Measurements from ENCODE around the gene PRXL2B.
"Not testable (repeated sequence)": the region's sequence is repeated elsewhere in the genome, so short reads cannot be mapped to it uniquely, and the experiment has no call there.

Gene PRXL2B

DNA sequence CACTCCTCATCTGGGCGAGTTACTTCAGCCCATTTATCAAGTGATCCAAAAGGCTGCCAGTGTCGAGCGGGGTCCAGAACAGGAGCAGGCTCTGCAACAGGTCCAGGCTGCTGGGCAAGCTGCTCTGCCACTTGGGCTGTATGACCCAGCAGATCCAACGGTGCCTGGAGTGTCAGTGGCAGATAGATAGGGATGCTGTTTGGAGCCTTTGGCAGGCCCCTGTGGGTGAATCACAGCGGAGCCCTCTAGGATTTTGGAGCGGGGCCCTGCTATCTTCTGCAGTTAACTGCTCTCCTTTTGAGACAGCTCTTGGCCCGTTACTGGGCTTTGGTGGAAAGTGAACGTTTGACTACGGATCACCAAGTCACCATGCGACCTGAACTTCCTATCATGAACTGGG, 38.7 kb downstream of the PRXL2B start:
- DNase-seq, result no peak

DNA sequence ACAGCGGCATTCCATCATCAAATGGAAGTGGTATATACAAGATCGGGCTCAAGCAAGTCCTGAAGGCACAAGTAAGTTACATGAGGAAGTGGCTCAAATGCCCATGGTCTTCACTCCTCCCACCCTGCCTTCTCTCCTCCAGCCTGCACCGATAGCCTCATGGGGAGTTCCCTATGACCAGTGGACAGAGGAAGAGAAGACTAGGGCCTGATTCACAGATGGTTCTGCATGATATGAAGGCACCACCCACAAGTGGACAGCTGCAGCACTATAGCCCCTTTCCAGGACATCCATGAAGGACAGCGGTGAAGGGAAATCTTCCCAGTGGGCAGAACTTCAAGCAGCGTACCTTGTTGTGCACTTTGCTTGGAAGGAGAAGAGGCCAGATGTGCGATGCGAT, 39.2 kb downstream of the PRXL2B start:
- not testable (repeated sequence) for DNase-seq

DNA sequence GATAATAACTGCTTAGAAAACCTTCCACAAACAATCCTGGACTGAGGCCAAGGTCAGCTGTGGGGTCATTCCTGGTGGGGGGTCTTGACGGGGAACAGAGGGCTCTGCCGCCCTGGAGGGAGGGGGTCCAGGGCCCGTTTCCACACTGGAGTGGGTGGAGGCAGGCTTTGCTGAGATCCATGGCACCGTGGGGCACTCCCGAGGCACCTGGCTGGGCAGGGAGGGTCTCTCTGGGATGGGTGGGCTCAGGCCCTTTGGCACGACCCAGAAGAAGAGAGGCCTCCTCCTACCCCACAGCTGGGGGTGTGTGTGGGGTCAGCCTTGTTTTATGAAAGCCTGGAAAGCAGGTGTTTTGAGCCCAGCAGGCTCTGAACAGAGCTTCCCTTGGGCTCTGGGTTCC, 41.2 kb downstream of the PRXL2B start:
- no peak for DNase-seq

DNA sequence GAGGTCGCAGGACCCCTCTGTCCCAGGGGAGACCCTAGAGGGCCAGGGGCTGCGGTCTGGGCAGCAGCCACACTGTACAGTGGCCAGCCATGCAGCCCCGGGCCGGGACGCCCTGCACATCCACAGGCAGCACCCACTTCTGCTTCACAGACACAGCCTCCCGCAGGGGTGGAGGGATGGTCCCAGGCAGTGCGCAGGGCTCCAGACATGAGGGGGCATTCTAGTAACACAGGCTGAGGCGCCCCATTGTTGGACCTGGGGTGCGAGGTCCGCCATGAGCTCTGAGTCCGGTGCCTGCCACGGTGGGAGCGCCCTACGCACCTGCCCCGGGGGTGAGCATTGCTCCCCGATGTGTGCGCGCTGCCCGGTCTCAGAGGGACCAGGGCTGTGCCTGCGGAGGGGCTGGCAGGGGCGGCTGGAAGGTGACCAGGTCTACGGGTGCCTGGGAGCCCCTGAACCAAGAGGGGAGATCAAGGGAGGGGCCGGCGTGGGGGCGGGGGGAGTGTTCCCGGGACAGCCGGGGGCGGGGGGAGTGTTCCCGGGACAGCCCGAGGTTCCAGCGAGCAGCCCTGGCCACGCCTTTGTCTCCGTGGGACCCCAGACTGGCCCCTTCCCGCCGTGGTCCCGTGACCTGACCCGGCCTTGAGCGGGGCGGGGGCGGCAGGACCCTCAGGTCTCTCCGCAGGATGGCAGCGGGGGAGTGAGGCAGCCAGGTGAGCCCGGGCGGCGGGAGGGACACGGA, 41.8 kb downstream of the PRXL2B start:
- no peak for DNase-seq

DNA sequence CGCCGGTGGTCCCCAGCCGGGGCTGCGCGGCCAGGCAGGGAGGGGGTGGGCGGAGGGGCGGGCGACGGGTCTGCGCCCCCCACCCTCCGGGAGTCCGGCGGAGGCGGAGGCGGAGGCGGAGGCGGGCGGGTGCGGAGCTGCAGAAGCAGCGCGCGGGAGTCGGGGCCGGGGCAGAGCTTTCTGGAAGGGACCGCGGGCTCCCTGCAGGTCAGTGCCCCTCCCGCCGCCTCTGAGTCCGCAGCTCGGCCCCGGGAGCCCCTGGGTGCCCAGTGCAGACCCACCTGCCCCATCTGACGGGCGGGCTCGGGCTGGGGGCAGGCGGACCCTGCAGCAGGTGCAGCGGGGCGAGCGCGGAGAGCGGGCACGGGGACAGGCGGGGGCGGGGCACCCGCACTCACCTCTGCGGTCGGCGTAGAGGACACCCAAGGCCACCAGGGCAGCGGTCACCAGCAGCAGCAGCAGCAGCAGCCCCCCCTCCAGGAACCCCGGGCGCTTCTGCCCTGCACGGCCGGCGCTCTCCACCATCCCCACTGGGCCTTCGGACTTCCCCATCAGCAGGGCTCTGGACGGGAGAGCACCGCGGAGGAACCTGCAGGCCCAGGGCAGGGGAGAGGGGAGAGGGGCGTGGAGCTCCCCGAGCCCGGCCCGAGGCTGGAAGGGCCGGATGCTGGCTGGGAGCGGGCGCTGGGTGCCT, 42.5 kb downstream of the PRXL2B start:
- DNase-seq, result no peak

DNA sequence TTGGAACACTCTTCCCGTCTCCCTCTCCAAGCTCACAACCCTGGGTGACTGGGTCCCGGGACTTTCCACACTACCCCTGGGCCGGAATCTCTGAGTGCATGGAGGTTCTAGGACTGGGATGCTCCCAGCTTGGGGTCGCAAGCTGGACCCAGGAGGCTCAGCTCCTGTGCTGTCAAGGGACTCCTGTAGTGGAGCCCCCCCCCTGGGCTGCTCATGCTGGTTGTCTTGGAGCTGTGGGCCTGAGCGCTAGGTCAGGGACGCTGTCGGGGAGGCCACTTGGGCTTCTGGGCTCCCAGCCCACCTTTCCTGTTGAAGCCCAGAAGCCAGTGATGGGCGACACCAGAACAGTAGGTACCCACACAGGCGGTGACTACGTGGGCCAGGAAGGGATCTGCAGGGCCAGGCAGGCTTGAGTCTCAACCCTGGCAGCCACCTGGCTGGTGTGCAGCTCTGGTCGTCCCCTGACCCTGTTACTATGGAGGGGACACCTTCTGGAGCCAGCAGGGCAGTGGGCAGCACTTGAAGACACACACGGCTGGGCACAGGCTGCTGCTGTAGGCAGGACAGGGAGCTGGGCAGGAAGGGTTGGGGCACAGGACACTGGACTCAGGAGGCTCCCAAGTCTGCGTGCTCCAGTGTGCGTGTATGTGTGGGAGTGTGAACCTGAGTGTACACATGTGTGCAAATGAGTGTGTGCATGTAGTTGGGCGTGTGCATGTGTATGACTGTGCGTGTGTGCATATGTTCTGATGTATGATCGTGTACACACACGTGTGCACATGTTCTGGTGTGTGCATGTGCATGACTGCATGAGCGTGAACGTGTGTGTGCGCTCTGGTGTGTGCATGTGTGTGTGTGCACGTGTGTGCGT, 43.3 kb downstream of the PRXL2B start:
- no peak for DNase-seq

DNA sequence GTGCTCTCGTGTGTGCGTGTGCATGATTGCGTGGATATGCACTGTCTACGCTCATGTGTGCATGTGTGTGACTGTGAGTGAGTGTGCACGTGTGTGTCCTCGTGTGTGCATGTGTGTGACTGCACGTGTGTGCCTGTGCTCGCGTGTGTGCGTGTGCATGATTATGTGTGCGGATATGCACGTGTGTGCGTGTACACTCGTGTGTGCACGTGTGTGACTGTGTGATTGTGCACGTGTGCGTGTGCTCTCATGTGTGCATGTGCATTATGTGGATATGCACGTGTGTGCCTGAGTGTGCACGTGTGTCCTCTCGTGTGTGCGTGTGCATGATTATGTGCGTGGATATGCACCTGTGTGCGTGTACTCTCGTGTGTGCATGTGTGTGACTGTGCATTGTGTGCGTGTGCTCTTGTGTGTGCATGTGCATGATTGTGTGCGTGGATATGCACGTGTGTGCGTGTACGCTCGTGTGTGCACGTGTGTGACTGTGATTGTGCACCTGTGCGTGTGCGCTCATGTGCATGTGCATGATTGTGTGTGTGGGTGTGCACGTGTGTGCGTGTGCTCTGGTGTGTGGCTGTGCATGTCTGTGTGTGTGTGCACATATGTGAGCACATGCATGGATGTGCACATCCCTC, 44.0 kb downstream of the PRXL2B start:
- DNase-seq, result no peak

DNA sequence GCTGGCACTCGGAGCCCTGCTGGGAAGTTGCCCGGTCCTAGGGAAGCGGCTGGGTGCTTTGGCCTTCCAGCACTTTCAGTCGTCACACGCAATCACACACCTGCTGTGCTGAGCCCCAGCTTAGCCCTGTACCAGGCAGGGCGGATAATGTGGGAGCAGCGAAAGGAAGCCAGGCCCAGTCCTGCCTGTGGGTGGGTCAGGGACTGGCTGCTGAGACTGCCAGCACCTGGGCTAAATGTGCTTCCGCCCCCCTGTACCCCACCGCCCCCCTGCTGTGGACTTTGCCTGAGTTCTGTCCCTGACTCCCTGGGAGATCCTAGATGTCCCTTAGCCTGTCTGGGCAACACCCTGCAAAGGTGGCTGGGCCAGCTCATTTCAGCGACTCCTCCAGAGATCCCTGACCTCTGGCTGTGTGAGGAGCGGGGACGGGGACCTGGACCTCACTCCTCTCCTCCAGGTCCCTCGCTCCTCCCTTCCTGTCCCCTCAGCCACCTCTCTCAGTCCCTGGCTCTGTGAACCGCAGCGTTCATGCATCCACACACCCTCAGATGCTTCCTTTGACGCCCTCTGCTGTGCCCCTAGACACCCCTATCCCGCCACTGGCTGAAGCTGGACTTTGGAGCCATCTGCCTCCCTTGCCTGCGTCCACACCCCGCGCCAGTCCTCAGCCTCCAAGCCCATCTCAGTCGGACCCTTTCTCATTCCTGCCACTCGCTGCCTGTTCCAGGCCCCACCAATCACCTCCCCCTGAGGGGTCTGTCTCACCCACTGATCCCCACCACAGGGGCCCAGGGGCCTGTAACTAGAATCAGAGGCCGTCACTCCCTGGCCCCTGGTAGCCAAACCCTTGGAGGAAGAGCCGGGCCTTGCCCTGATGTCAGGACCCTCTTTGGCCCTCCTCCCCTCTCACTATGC, 44.8 kb downstream of the PRXL2B start:
- DNase-seq, result no peak

DNA sequence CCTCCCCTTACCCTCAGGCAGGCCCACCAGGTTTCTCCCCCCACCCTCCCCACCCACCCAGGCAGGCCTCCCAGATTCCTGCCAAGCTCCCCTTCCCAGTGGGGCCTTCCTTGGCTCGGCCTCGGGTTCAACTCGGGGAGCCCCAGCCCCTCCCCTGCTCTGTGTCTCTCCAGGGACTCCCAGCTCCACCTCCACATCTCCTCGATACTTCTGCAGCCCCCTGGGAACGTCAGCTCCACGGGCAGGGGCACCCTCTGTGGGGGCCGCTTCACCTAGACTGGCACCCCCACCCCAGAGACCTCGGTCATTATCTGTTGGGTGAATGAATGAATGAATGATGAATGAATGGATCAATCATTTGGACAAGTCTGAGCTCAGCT, 45.5 kb downstream of the PRXL2B start:
- no peak for DNase-seq

DNA sequence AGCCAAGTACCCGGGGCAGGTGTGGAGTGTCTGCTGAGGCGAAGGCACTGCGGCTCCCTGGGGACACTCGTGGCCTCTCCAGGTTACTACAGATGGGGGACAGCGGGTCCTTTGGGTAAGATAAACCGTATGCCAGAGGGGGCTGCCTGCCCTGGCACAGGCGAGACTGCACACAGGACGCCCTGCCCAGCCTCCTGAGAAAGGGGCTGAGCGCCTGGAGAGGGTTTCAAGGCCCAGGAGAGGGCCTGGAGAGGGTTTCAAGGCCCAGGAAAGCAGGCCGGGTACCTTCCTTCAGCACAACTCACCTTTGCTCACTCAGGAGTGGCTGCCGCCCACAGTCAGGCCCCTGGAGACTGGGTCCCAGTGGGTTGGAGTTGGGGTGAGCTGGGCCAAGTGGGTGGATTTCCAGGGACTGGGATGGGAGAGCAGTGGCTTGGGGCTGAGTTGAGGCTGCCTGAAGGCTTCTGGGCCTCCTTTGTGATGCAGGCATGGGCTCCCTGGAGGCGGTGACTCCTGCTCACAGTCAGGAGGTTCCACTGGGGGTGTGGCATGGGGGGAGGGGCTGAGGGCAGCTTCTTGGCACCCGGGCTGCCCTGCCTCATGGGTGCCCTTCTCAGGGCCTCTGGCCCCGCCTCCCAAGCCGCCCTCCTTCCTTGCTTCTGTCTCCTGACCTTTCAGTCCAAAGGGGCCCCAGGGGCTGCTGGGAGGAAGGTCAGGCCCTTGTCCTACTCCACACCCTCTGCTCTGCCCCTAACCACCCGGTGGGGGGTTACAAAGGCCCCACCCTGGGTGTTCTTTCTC, 46.2 kb downstream of the PRXL2B start, which contains the start of gene MMEL1:
TSS of gene MMEL1 (minus strand) at position 456 of the 801 bp plus-strand sequence. CDS start 3,532 bp downstream, outside the sequence.
- no peak for DNase-seq

DNA sequence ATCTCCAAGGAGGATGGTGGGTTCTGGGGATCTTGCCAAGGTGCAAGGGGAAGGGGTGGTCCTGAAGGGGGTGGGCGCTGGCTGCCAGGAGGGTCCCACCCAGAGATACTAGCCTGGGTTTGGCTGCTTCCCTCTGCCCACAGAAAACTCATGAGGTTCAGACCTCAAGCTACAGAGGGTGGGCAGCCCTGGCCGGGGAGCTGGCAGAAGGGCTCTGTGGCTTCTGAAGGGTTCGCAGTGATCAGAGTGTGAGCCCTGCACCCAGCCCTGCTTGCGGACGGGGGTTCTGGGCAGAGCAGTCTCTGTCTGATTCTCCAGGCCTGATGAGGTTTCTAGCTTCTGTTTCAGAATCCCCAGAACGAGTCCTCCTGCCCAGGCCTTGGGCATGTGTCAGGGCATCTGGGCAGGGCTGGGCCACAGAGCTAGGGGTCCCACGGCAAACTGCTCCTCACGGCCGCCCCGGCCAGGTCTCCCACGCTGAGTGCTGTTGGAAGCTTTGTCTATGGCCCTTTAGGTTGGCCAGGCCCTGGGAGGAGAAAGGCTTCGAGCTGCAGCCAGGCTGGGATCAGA, 46.9 kb downstream of the PRXL2B start:
- DNase-seq, result no peak

DNA sequence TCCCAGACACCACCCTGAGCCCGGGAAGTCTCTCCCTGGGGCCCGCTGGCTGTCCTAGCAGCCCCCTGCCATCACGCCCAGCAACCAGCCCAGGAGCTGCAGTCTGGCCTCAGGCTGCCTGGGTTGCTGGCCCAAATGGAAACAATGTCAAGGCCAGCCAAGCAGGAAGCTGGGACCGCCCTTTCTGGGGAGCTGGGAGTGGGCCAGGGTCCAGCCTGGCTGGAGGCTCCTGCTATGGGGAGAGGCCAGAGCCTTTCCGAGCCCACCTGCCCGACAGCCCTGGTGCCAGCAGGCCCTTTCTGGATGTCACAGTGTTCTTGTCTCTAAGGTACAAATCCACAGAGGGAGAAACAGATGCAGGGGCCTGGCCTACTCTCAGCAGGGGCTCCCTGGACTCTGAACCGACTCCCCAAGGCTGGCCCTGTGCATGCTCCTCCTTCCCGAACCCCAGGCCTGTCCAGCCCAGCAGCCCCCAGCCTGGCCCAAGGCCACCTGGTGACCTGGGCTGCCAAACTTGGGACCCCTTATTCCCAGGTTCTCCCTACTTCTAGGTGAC, 47.4 kb downstream of the PRXL2B start:
- no peak for DNase-seq

DNA sequence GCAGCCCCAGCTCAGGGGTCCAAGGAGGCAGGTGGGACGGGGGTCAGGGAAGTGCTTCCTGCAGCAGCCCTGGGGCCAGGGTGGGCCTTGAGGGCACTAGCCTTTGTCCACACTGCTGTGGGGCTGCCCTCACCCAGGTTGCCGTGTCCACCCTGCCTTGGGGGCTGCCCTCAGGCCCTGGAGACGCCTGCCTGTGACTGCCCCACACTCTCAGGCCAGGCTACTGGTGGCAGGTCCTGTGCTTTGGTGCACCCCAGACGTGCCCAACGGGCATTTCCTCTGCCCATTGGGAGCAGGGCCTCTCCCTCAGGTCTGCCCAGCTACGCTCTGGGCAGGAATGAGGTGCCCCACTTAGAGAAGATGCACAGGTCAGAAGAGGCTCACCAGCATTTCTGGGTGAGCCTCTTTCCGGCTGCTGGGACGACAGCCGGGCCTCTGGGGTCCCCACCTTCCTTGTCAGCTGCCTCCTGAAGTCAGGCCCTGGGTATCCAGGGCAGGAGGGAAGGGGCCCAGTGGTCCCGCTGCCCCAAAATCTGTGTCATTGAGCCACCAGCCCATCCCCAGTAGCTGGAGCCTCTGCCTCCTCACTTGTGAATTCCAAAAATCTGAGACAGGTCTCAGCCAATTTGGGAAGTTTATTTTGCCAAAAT, 48.9 kb downstream of the PRXL2B start:
- DNase-seq, result no peak

DNA sequence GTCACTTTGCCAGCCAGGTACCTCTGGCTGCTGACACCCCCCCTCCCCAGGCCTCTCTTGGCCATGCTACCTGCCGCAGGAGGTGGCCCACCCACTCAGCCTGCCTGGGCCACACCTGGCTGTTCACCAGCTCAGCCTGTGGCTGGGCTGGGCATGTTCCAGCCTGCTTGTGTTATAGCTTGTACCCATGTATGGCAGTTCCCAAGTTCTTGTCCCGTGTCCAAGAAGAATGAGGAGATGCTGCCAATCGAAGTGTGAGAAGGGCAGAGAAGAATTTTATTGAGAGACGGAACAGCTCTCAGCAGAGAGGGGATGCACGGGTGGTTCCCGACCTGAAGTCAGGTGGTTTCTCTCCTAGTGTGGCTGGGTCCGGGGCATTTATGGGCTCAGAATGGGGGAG, 50.2 kb downstream of the PRXL2B start:
- DNase-seq, result no peak

DNA sequence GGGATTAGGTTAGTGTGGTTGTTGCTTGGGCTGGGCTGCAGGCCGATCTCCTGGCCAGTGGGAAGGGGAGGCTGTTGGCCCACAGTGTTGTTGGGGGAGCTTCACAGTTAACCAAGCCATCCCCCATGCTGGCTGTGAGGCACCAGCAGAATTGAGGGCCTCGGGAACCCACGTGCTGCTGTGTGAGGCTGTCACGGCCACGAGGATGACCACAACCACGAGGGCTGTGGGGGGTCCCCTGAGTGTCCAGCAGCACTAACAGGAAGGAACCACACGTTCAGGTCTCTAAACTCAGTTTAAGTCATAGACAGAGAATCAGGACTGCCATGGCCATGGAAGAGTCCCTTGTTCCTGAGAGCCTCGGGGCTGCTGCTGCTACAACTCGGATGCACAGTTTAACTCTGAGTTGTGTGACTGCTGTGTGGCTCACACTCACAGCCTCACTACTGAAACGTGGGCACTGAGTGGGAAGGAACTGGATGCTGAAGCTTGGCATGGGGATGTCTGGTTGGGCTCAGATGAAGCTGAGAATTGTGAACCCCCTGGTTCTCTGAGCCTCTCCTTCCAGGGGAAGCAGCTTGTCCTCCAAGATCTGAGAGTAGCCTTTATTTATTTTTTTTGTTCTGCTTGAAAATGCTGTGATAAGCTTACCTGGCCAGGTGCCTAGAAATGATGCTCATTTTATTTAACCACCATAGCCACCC, 51.0 kb downstream of the PRXL2B start:
- DNase-seq, result no peak

DNA sequence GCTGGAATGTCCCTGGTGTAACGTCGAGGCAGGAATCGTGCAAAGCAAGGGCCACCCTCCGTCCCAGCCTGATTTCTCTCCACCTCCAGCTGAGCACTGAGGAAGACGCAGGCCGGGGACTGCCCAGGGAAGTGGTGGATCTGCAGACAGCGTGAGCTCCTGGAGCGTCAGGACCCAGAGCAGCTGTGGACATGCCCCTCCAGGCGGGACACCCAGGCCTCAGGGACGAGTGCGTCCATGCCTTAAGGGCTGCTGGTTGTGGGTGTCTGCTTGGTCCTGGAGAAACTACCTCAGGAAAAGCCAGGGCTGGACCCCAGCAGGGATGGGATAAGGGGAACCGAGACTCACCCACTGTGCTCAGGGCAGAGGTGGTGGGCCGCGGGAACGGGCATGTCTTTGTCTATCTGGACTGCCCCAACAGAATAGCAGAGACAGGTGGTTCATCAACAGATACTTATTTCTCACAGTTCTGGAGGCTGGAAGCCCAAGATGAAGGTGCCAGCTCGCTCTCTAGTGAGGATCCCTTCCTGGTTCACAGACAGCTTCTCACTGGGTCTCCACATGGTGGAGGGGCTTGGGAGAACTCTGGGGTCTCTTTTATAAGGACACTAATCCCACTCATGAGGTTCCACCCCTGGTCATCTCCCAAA, 52.0 kb downstream of the PRXL2B start:
- DNase-seq, result no peak

DNA sequence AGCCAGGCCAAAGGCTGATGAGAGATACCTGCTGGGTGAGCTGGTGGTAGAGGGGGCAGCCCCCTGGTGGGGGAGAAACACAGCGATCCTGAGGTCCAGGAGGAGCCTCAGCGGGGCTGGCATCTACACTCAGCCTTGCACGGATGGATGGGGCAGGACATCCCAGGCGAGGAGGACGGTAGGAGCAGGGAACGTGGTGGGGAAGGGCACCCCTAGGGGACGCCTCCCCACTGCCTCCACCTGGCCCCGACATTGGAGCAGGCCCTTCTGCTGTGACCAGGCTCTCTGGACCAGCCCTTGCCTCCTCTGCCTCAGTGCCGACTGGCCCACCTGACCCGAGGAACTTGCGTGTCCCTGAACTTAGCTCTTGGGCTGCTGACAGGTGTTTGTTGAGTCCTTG, 52.6 kb downstream of the PRXL2B start:
- no peak for DNase-seq

All from stimulated activated CD4-positive, alpha-beta T cell treated with anti-CD3 and anti-CD28 coated beads, Interleukin-15, amount 100 ng/mL, for 24 hours (primary cell).